GM23338 (cell line): ENCODE measurements around the gene ERC2. TPM values are rescaled to one million over a fixed set of nuclear protein-coding genes. Genes with fewer than 3 reads are reported as not detected.

Experiments
- ATAC-seq: fragments of 200-7000 bp; cut with Tn5 transposase; 3 replicates; pipeline ENCODE4 v1.9.1; 2020
- DNase-seq: peaks from one replicate; pipeline ENCODE4 v3.0.0-alpha.2; 2015; ENCODE audit warnings: low spot score
- H2AFZ ChIP-seq: fragments of 200-600 bp; sonication (generic); 2 replicates; pipeline ENCODE4 v1.8.0; 2016; ENCODE audit warnings: antibody characterized with exemption, mild to moderate bottlenecking, moderate library complexity
- H3F3A ChIP-seq: fragments of 200-600 bp; sonication (generic); replicated peaks from 2 replicates; pipeline ENCODE4 v1.8.0; 2017; ENCODE audit warnings: antibody characterized with exemption, mixed run types, low read depth
- H3K27ac ChIP-seq: fragments of 200-600 bp; sonication (generic); 2 replicates; pipeline ENCODE4 v1.6.1; 2016; ENCODE audit warnings: low read depth
- H3K27me3 ChIP-seq: fragments of 200-600 bp; sonication (generic); 2 replicates; pipeline ENCODE4 v1.8.0; 2016; ENCODE audit warnings: mild to moderate bottlenecking, mixed run types, moderate library complexity; ENCODE audit not compliant: insufficient read depth
- H3K36me3 ChIP-seq: fragments of 200-600 bp; sonication (generic); 2 replicates; pipeline ENCODE4 v1.8.0; 2016; ENCODE audit warnings: mild to moderate bottlenecking; ENCODE audit not compliant: insufficient read depth
- H3K4me1 ChIP-seq: fragments of 200-600 bp; sonication (generic); 2 replicates; pipeline ENCODE4 v1.8.0; 2016; ENCODE audit warnings: mild to moderate bottlenecking, moderate library complexity; ENCODE audit not compliant: insufficient read depth
- H3K4me2 ChIP-seq: fragments of 200-600 bp; sonication (generic); 2 replicates; pipeline ENCODE4 v1.7.1; 2017; ENCODE audit warnings: mixed run types
- H3K4me3 ChIP-seq: fragments of 200-600 bp; sonication (generic); 2 replicates; pipeline ENCODE4 v1.6.1; 2016; ENCODE audit warnings: mixed run types
- H3K79me2 ChIP-seq: fragments of 200-600 bp; sonication (generic); replicated peaks from 2 replicates; pipeline ENCODE4 v1.8.0; 2017; ENCODE audit warnings: mild to moderate bottlenecking; ENCODE audit not compliant: insufficient read depth
- H3K9me2 ChIP-seq: fragments of 200-600 bp; sonication (generic); 2 replicates; pipeline ENCODE4 v1.8.0; 2017; ENCODE audit not compliant: insufficient read depth
- H4K20me1 ChIP-seq: fragments of 200-600 bp; sonication (generic); replicated peaks from 2 replicates; pipeline ENCODE4 v1.8.0; 2017; ENCODE audit warnings: mild to moderate bottlenecking; ENCODE audit not compliant: insufficient read depth
- H3K27ac Mint-ChIP-seq: 2 replicates; pipeline ENCODE4 v1.8.0; 2020; ENCODE audit warnings: inconsistent platforms, mild to moderate bottlenecking, moderate library complexity, mixed read lengths
- H3K27me3 Mint-ChIP-seq: 3 replicates; pipeline ENCODE4 v1.8.0; 2022; ENCODE audit warnings: low read depth, mild to moderate bottlenecking, moderate library complexity, mixed read lengths, inconsistent platforms; ENCODE audit not compliant: insufficient read depth, poor library complexity
- H3K36me3 Mint-ChIP-seq: 3 replicates; pipeline ENCODE4 v1.8.0; 2021; ENCODE audit warnings: low read depth, mild to moderate bottlenecking, inconsistent platforms, moderate library complexity, mixed read lengths
- H3K4me1 Mint-ChIP-seq: 3 replicates; pipeline ENCODE4 v1.8.0; 2020; ENCODE audit warnings: mild to moderate bottlenecking, inconsistent platforms, mixed read lengths
- H3K4me3 Mint-ChIP-seq: 3 replicates; pipeline ENCODE4 v1.8.0; 2021; ENCODE audit warnings: moderate library complexity, mild to moderate bottlenecking, inconsistent platforms, mixed read lengths
- H3K9me3 Mint-ChIP-seq: 3 replicates; pipeline ENCODE4 v1.8.0; 2020; ENCODE audit warnings: moderate library complexity, mild to moderate bottlenecking, inconsistent platforms, mixed read lengths
- EZH2 ChIP-seq: fragments of 200-600 bp; sonication (generic); IDR thresholded peaks from one replicate; pipeline ENCODE4 v1.8.0; 2017; ENCODE audit warnings: antibody characterized with exemption, mild to moderate bottlenecking, low read depth; ENCODE audit not compliant: unreplicated experiment
- EZH2phosphoT487 ChIP-seq: fragments of 200-600 bp; sonication (generic); IDR thresholded peaks from one replicate; pipeline ENCODE4 v1.8.1; 2018; ENCODE audit warnings: antibody characterized with exemption; ENCODE audit not compliant: unreplicated experiment
- polyA plus RNA-seq: library from polyadenylated mRNA; unstranded; fragments of >200 nt; fragmentation: Nextera tagmentation; extraction: Ambion mirVana; gene quantifications from 2 replicates; pipeline ENCODE4 v1.2.1, GENCODE V29; 2016
- total RNA-seq: library from RNA; depleted of rRNA; stranded (reverse); fragments of >200 nt; shearing (Covaris generic); gene quantifications from 2 replicates; pipeline ENCODE4 v1.2.3, GENCODE V29; 2014
- TF ChIP-seq, protein P1 (sequence below), 2 experiments: fragments of 200-600 bp in 1 of 2; sonication (generic) in 1 of 2; conservative IDR thresholded peaks; 2 replicates each; pipeline versions ENCODE4 v1.5.1 to v1.6.1; 2016 to 2017; ENCODE audit warnings: antibody characterized with exemption in 2 of 2, low read depth in 2 of 2, mild to moderate bottlenecking in 2 of 2, moderate library complexity in 1 of 2
- TF ChIP-seq, protein P2 (sequence below): IDR thresholded peaks from one replicate; pipeline ENCODE4 v1.6.1; 2018; ENCODE audit warnings: antibody characterized with exemption; ENCODE audit not compliant: unreplicated experiment
- TF ChIP-seq, protein P3 (sequence below): fragments of 250-450 bp; sonication (Bioruptor Pico); IDR thresholded peaks from 2 replicates; pipeline ENCODE4 v1.5.0; 2020; ENCODE audit warnings: mild to moderate bottlenecking, moderate library complexity

Gene ERC2
- total and polyA plus RNA-seq, 2 experiments from 2014 or later = 11.8 to 13.7 TPM

DNA sequence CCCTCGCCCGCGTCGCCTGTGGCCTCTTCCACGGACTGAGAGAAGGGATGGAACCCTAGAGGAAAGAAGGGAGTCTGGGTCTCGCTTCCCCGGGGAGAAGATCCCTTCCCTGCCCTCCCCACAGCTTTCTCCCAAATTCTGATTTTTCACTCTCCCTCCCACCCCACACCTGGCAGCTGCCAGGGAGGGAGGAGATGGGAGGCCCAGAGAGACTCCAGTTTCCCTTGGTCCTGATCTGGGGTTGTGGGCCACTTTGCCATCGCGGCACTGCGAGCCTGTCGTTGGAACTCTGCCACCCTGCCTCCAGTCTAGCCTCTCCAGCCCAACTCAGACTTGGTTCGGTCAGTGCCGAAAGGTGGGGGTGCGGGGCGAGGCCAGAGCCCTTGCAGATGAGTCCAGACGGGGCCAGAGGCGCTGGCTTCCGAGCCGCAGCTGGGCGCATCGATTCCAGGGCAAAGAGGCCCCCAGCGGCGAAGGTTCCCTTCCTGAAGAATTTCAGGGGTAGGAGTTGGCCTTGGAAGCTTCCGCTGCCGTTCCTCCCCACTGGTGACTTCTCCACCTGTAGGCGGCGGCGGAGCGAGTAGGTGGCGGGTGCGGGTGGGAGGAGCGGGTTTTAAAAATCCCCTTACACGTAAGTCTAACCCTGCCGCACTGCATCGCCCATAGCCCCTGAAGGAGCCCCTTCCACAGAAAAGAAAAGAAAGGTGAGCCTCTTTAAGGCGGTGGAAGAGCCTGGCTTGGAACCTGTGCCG, 986.3 kb downstream of the ERC2 start:
- Histone ChIP-seq H3K36me3 (no peaks in the 10 kb centered on the region), H3K4me3 (peak overlapping the region; percentile 93), H3K9me2 (no peaks in the 10 kb centered on the region), H3K79me2 (no peaks in the 10 kb centered on the region), H3K4me1 (peaks cover 44% of the 10 kb centered on the region), H3K27ac (no peak overlapping the region), H3F3A (peaks cover 28% of the 10 kb centered on the region), H4K20me1 (no peaks in the 10 kb centered on the region; the same call in 1 of the 2 replicates), H3K4me2 (peak overlapping the region; percentile 97), H2AFZ (peak overlapping the region; percentile 98), H3K27me3 (peaks cover 99% of the 10 kb centered on the region)
- Mint-ChIP-seq H3K36me3 (peaks cover 4% of the 10 kb centered on the region; the same call in 1 of the 3 replicates), H3K27me3 (peaks cover 76% of the 10 kb centered on the region), H3K4me1 (peaks cover 17% of the 10 kb centered on the region), H3K4me3 (peak overlapping the region; percentile 82), H3K27ac (no peak overlapping the region), H3K9me3 (peaks cover 19% of the 10 kb centered on the region)
- ATAC-seq = peak; percentile 0
- TF ChIP-seq EZH2 (peak; percentile 52), EZH2phosphoT487 (peak; percentile 37)
- TF ChIP-seq, protein P1, sequence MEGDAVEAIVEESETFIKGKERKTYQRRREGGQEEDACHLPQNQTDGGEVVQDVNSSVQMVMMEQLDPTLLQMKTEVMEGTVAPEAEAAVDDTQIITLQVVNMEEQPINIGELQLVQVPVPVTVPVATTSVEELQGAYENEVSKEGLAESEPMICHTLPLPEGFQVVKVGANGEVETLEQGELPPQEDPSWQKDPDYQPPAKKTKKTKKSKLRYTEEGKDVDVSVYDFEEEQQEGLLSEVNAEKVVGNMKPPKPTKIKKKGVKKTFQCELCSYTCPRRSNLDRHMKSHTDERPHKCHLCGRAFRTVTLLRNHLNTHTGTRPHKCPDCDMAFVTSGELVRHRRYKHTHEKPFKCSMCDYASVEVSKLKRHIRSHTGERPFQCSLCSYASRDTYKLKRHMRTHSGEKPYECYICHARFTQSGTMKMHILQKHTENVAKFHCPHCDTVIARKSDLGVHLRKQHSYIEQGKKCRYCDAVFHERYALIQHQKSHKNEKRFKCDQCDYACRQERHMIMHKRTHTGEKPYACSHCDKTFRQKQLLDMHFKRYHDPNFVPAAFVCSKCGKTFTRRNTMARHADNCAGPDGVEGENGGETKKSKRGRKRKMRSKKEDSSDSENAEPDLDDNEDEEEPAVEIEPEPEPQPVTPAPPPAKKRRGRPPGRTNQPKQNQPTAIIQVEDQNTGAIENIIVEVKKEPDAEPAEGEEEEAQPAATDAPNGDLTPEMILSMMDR (conservative IDR thresholded peaks at IDR 0.05; ENCODE audit: low read depth in 2 of 2) = 0 out of 4 replicates have a peak, but pooled peaks of 1 of the 2 experiments have one; percentile 10
- TF ChIP-seq, protein P2, sequence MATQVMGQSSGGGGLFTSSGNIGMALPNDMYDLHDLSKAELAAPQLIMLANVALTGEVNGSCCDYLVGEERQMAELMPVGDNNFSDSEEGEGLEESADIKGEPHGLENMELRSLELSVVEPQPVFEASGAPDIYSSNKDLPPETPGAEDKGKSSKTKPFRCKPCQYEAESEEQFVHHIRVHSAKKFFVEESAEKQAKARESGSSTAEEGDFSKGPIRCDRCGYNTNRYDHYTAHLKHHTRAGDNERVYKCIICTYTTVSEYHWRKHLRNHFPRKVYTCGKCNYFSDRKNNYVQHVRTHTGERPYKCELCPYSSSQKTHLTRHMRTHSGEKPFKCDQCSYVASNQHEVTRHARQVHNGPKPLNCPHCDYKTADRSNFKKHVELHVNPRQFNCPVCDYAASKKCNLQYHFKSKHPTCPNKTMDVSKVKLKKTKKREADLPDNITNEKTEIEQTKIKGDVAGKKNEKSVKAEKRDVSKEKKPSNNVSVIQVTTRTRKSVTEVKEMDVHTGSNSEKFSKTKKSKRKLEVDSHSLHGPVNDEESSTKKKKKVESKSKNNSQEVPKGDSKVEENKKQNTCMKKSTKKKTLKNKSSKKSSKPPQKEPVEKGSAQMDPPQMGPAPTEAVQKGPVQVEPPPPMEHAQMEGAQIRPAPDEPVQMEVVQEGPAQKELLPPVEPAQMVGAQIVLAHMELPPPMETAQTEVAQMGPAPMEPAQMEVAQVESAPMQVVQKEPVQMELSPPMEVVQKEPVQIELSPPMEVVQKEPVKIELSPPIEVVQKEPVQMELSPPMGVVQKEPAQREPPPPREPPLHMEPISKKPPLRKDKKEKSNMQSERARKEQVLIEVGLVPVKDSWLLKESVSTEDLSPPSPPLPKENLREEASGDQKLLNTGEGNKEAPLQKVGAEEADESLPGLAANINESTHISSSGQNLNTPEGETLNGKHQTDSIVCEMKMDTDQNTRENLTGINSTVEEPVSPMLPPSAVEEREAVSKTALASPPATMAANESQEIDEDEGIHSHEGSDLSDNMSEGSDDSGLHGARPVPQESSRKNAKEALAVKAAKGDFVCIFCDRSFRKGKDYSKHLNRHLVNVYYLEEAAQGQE = no peak
- peak; percentile 64 for DNase-seq

DNA sequence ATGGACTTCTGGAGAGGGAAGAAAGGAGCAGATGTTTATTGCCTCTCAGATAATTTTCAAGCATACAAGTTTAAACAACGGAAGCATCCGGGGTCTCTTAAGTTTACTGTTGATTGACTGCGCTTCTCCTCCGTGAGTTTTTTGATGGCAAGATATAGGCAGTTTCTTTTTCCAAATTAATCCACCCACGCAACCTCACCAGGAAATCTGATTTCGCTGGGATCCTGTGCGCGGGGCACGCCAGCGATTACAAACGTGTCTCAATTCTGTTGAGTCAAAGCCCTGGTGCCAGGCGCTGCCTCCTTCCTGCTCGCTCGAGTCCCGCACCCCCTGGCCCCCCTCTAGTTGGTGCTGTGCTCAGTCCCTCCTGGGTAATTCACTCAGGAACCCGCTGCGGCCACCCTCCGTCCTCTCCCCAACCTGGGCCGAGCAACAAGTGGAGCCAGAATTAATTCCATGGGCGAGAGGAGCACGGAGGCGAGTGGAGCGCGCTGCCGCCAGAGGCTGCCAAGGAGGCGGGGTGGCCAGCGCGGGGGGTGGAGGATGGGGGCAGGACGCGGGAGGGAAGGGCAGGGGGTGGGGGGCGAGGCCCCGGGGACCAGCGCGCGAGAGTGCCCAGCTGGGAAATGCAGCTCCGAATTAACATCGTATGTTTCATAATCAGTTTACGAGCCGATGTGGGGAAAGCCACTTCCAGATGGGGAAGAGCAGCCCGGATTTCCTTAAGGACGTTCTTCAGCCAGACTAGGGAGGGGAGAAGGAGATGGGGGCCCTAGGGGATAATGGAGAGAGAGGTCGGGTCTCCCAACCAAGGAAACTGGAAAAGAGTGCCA, 987.1 kb downstream of the ERC2 start:
- no peak overlapping the region for H3K27ac ChIP-seq
- peaks cover 4% of the 10 kb centered on the region; the same call in 1 of the 3 replicates for H3K36me3 Mint-ChIP-seq
- H3K4me3 Mint-ChIP-seq = peak overlapping the region; percentile 82
- peaks cover 19% of the 10 kb centered on the region for H3K9me3 Mint-ChIP-seq
- no peaks in the 10 kb centered on the region for H3K9me2 ChIP-seq
- DNase-seq = peak; percentile 48
- H3K4me2 ChIP-seq = peak overlapping the region; percentile 97
- peaks cover 99% of the 10 kb centered on the region for H3K27me3 ChIP-seq
- H4K20me1 ChIP-seq = no peaks in the 10 kb centered on the region; the same call in 1 of the 2 replicates
- H3F3A ChIP-seq = peaks cover 21% of the 10 kb centered on the region
- H3K79me2 ChIP-seq = no peaks in the 10 kb centered on the region
- no peaks in the 10 kb centered on the region for H3K36me3 ChIP-seq
- no peak overlapping the region for H3K27ac Mint-ChIP-seq
- ATAC-seq = no peak
- H2AFZ ChIP-seq = peak overlapping the region; percentile 98
- peaks cover 47% of the 10 kb centered on the region for H3K4me1 ChIP-seq
- H3K4me3 ChIP-seq = peak overlapping the region; percentile 93
- H3K27me3 Mint-ChIP-seq = peaks cover 69% of the 10 kb centered on the region
- peaks cover 17% of the 10 kb centered on the region for H3K4me1 Mint-ChIP-seq
- TF ChIP-seq EZH2 = peak; percentile 81
- TF ChIP-seq, protein P3, sequence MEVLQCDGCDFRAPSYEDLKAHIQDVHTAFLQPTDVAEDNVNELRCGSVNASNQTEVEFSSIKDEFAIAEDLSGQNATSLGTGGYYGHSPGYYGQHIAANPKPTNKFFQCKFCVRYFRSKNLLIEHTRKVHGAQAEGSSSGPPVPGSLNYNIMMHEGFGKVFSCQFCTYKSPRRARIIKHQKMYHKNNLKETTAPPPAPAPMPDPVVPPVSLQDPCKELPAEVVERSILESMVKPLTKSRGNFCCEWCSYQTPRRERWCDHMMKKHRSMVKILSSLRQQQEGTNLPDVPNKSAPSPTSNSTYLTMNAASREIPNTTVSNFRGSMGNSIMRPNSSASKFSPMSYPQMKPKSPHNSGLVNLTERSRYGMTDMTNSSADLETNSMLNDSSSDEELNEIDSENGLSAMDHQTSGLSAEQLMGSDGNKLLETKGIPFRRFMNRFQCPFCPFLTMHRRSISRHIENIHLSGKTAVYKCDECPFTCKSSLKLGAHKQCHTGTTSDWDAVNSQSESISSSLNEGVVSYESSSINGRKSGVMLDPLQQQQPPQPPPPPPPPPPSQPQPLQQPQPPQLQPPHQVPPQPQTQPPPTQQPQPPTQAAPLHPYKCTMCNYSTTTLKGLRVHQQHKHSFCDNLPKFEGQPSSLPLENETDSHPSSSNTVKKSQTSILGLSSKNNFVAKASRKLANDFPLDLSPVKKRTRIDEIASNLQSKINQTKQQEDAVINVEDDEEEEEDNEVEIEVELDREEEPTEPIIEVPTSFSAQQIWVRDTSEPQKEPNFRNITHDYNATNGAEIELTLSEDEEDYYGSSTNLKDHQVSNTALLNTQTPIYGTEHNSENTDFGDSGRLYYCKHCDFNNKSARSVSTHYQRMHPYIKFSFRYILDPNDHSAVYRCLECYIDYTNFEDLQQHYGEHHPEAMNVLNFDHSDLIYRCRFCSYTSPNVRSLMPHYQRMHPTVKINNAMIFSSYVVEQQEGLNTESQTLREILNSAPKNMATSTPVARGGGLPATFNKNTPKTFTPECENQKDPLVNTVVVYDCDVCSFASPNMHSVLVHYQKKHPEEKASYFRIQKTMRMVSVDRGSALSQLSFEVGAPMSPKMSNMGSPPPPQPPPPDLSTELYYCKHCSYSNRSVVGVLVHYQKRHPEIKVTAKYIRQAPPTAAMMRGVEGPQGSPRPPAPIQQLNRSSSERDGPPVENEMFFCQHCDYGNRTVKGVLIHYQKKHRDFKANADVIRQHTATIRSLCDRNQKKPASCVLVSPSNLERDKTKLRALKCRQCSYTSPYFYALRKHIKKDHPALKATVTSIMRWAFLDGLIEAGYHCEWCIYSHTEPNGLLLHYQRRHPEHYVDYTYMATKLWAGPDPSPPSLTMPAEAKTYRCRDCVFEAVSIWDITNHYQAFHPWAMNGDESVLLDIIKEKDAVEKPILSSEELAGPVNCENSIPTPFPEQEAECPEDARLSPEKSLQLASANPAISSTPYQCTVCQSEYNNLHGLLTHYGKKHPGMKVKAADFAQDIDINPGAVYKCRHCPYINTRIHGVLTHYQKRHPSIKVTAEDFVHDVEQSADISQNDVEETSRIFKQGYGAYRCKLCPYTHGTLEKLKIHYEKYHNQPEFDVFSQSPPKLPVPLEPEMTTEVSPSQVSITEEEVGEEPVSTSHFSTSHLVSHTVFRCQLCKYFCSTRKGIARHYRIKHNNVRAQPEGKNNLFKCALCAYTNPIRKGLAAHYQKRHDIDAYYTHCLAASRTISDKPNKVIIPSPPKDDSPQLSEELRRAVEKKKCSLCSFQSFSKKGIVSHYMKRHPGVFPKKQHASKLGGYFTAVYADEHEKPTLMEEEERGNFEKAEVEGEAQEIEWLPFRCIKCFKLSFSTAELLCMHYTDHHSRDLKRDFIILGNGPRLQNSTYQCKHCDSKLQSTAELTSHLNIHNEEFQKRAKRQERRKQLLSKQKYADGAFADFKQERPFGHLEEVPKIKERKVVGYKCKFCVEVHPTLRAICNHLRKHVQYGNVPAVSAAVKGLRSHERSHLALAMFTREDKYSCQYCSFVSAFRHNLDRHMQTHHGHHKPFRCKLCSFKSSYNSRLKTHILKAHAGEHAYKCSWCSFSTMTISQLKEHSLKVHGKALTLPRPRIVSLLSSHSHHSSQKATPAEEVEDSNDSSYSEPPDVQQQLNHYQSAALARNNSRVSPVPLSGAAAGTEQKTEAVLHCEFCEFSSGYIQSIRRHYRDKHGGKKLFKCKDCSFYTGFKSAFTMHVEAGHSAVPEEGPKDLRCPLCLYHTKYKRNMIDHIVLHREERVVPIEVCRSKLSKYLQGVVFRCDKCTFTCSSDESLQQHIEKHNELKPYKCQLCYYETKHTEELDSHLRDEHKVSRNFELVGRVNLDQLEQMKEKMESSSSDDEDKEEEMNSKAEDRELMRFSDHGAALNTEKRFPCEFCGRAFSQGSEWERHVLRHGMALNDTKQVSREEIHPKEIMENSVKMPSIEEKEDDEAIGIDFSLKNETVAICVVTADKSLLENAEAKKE (CRISPR knock-in tag) = no peak
